IMR-90 (cell line): Measurements from ENCODE around the gene BCAS3. TPM values are rescaled to one million over a fixed set of nuclear protein-coding genes. Genes with fewer than 3 reads are reported as not detected.

Experiments used
- ATAC-seq: fragments of 200-7000 bp; cut with Tn5 transposase; 2 replicates; pipeline ENCODE4 v1.9.1; 2020; ENCODE audit warnings: low read depth, mild to moderate bottlenecking, moderate library complexity
- BruUV-seq: library from RNA; stranded (reverse); fragments of 400-500 nt; replicated peaks from 2 replicates; lab custom pipeline; 2021; lab: Mats Ljungman, UMichigan
- CTCF ChIA-PET: fragments of 300-600 bp; formaldehyde crosslinking; extraction: SDS; loops from one replicate; lab custom pipeline; 2021; ENCODE audit warnings: antibody characterized with exemption; lab: Yijun Ruan, JAX
- POLR2A ChIA-PET: fragments of 300-600 bp; sonication (Branson Sonifier 250); formaldehyde crosslinking; loops from one replicate; lab custom pipeline; 2022; ENCODE audit warnings: antibody characterized with exemption; ENCODE audit not compliant: unreplicated experiment; lab: Charles Lee
- DNase-seq: peaks from one replicate; pipeline ENCODE4 v3.0.0; 2013
- H2AFZ ChIP-seq: replicated peaks from 2 replicates; pipeline ENCODE3; 2013; ENCODE audit warnings: low read length, mild to moderate bottlenecking; ENCODE audit not compliant: poor library complexity
- H2AK5ac ChIP-seq: 2 replicates; pipeline ENCODE4 v1.6.1; 2013; ENCODE audit warnings: low read depth, low read length, inconsistent platforms
- H2AK9ac ChIP-seq: replicated peaks from 2 replicates; pipeline ENCODE3; 2013; ENCODE audit warnings: mild to moderate bottlenecking, low read depth, low read length, moderate library complexity; ENCODE audit not compliant: poor library complexity
- H2BK120ac ChIP-seq: 2 replicates; pipeline ENCODE4 v1.6.1; 2013; ENCODE audit warnings: low read depth, low read length, inconsistent platforms
- H2BK15ac ChIP-seq: 3 replicates; pipeline ENCODE4 v1.6.1; 2013; ENCODE audit warnings: low read depth, low read length, inconsistent platforms
- H2BK20ac ChIP-seq: 2 replicates; pipeline ENCODE4 v1.6.1; 2013; ENCODE audit warnings: low read depth, mild to moderate bottlenecking, inconsistent platforms, low read length, moderate library complexity
- H2BK5ac ChIP-seq: 2 replicates; pipeline ENCODE4 v1.6.1; 2013; ENCODE audit warnings: mild to moderate bottlenecking, low read depth, low read length, inconsistent platforms; ENCODE audit not compliant: poor library complexity, severe bottlenecking
- H3K14ac ChIP-seq: replicated peaks from 2 replicates; pipeline ENCODE4 v1.6.1; 2013; ENCODE audit warnings: low read depth, low read length, inconsistent platforms
- H3K18ac ChIP-seq: 2 replicates; pipeline ENCODE4 v1.6.1; 2013; ENCODE audit warnings: low read depth, low read length, control low read depth
- H3K23ac ChIP-seq: 2 replicates; pipeline ENCODE4 v1.6.1; 2013; ENCODE audit warnings: low read depth, low read length, inconsistent platforms
- H3K27ac ChIP-seq: 2 replicates; pipeline ENCODE4 v1.5.1; 2013; ENCODE audit warnings: mild to moderate bottlenecking, control low read depth, low read length; ENCODE audit not compliant: insufficient read depth
- H3K27me3 ChIP-seq: 2 replicates; pipeline ENCODE4 v1.6.1; 2013; ENCODE audit warnings: low read length; ENCODE audit not compliant: control insufficient read depth, insufficient read depth
- H3K36me3 ChIP-seq: 2 replicates; pipeline ENCODE4 v1.6.1; 2013; ENCODE audit warnings: low read length, mixed read lengths; ENCODE audit not compliant: control insufficient read depth, insufficient read depth
- H3K4ac ChIP-seq: 2 replicates; pipeline ENCODE4 v1.6.1; 2013; ENCODE audit warnings: low read depth, low read length, inconsistent platforms
- H3K4me1 ChIP-seq: 2 replicates; pipeline ENCODE4 v1.6.1; 2013; ENCODE audit warnings: low read length, mixed read lengths; ENCODE audit not compliant: control insufficient read depth, insufficient read depth
- H3K4me2 ChIP-seq: 2 replicates; pipeline ENCODE4 v1.6.1; 2013; ENCODE audit warnings: low read depth, mild to moderate bottlenecking, control low read depth, low read length, moderate library complexity
- H3K4me3 ChIP-seq: 2 replicates; pipeline ENCODE4 v1.5.1; 2013; ENCODE audit warnings: low read depth, mild to moderate bottlenecking, control low read depth, low read length, moderate library complexity; ENCODE audit not compliant: insufficient read depth
- H3K56ac ChIP-seq: 2 replicates; pipeline ENCODE4 v1.6.1; 2013; ENCODE audit warnings: low read length, inconsistent platforms; ENCODE audit not compliant: insufficient read depth; ENCODE audit errors: extremely low read depth
- H3K79me1 ChIP-seq, 2 experiments: 2 replicates each; pipeline ENCODE4 v1.6.1; 2013; ENCODE audit warnings: low read length in 2 of 2, inconsistent platforms in 1 of 2, low read depth in 1 of 2
- H3K9ac ChIP-seq: 2 replicates; pipeline ENCODE4 v1.6.1; 2013; ENCODE audit warnings: low read depth, low read length, control low read depth
- H3K9me1 ChIP-seq: 2 replicates; pipeline ENCODE4 v1.6.1; 2013; ENCODE audit warnings: low read length, inconsistent platforms; ENCODE audit not compliant: insufficient read depth
- H3K9me3 ChIP-seq: 2 replicates; pipeline ENCODE4 v1.6.1; 2013; ENCODE audit warnings: low read length; ENCODE audit not compliant: control insufficient read depth, insufficient read depth
- H4K20me1 ChIP-seq: 2 replicates; pipeline ENCODE4 v1.6.1; 2013; ENCODE audit warnings: low read length, inconsistent platforms; ENCODE audit not compliant: insufficient read depth
- H4K5ac ChIP-seq: 2 replicates; pipeline ENCODE4 v1.6.1; 2013; ENCODE audit warnings: mild to moderate bottlenecking, low read depth, low read length, control low read depth
- H4K8ac ChIP-seq, 2 experiments: 2 replicates each; pipeline ENCODE4 v1.6.1; 2013; ENCODE audit warnings: low read depth in 2 of 2, low read length in 2 of 2, control low read depth in 1 of 2, inconsistent platforms in 1 of 2
- H4K91ac ChIP-seq: 2 replicates; pipeline ENCODE4 v1.6.1; 2013; ENCODE audit warnings: low read depth, low read length, inconsistent platforms; ENCODE audit not compliant: insufficient read depth
- CEBPB ChIP-seq: IDR thresholded peaks from 2 replicates; pipeline ENCODE4 v1.6.1; 2012; ENCODE audit warnings: low read depth, low read length, improper control_type of control experiment
- WGBS, 2 experiments: methylation state at CpG; one replicate each; pipeline versions ENCODE4 v1.1.5 to v1.1.7; 2013; ENCODE audit warnings: missing lambda C conversion rate in 2 of 2; ENCODE audit not compliant: insufficient read length in 1 of 2; ENCODE audit errors: extremely low coverage in 2 of 2; 5-methylcytosine and 5-hydroxymethylcytosine counted together
- dilution Hi-C: fragments of 300-500 bp; cut with HindIII; formaldehyde crosslinking; loops from one replicate; pipeline ENCODE4 v1.14.3; 2018; ENCODE audit warnings: low sequenced_read_pairs; ENCODE audit not compliant: unreplicated experiment
- in situ Hi-C: fragments of 300-500 bp; cut with MboI; formaldehyde crosslinking; loops from 3 replicates; pipeline ENCODE4 v1.14.3; 2019; ENCODE audit warnings: low sequenced_read_pairs, inconsistent platforms, mixed read lengths
- intact Hi-C: fragments of 100-400 bp; cut with micrococcal nuclease; formaldehyde crosslinking; loops from 2 replicates; pipeline ENCODE4 v1.10.0; 2022
- polyA plus RNA-seq, 3 experiments: library from polyadenylated mRNA; depleted of rRNA; stranded (reverse); fragments of >200 nt; gene quantifications; 2 replicates each; pipeline ENCODE4 v1.2.3, GENCODE V29; 2012; ENCODE audit warnings: low replicate concordance in 1 of 3
- total RNA-seq: library from RNA; depleted of rRNA; stranded (reverse); fragments of >200 nt; gene quantifications from 2 replicates; pipeline ENCODE4 v1.2.3, GENCODE V29; 2012

Gene BCAS3
- total and polyA plus RNA-seq, 2 of the 4 experiments (the other 2 are of a cell fraction), result 6.3 to 27.1 TPM

GRCh38 chr17:60908324-60908723 lies 230.7 kb downstream of the BCAS3 start:
- no peak overlapping the region for H3K14ac ChIP-seq
- no peak overlapping the region for H2AFZ ChIP-seq
- H4K8ac ChIP-seq, result no peak overlapping the region; a peak in 1 of 4 replicates
- intact Hi-C loops (loop anchor here (10.0 kb wide), 1 partner anchor 486 kb away; the partner anchor contains the start of gene TBX2), dilution Hi-C loops (no loop called here), in situ Hi-C loops (no loop called here)
- H3K9me1 ChIP-seq, result peaks cover 3% of the 10 kb centered on the region
- WGBS, 2 experiments, result 100% methylated on average over 3 of the region's 4 CpGs; no CpG with 5 or more reads in 1 of the 2 experiments
- H2AK9ac ChIP-seq, result no peak overlapping the region
- H3K27me3 ChIP-seq, result no peaks in the 10 kb centered on the region
- no TSS peak for BruUV-seq
- H4K5ac ChIP-seq, result peak overlapping the region; percentile 38; the same call in 1 of the 2 replicates
- no peak overlapping the region; the same call in 1 of the 2 replicates for H2BK20ac ChIP-seq
- H3K9ac ChIP-seq, result no peak overlapping the region
- H3K4me1 ChIP-seq, result peaks cover 4% of the 10 kb centered on the region
- no peak overlapping the region for H3K4me3 ChIP-seq
- peaks cover 0 to 3% of the 10 kb centered on the region in 2 experiments; a peak in 1 of 4 replicates for H3K79me1 ChIP-seq
- H3K4me2 ChIP-seq, result no peak overlapping the region
- no peak for ATAC-seq
- no peak for TF ChIP-seq CEBPB
- peak overlapping the region; percentile 75; the same call in 1 of the 2 replicates for H2AK5ac ChIP-seq
- POLR2A ChIA-PET, result no interaction called here
- H3K4ac ChIP-seq, result peak overlapping the region; percentile 28; the same call in 1 of the 2 replicates
- H3K18ac ChIP-seq, result no peak overlapping the region
- 0 out of 3 replicates have a peak overlapping the region, but pooled peaks have one; percentile 11 for H2BK15ac ChIP-seq
- H3K56ac ChIP-seq, result no peak overlapping the region
- DNase-seq, result no peak
- H2BK120ac ChIP-seq, result no peak overlapping the region
- H3K27ac ChIP-seq, result no peak overlapping the region
- no peaks in the 10 kb centered on the region for H3K9me3 ChIP-seq
- 0 out of 2 replicates have a peak, but pooled peaks cover 2% of the 10 kb centered on the region for H3K36me3 ChIP-seq
- H3K23ac ChIP-seq, result no peak overlapping the region
- no peak overlapping the region for H2BK5ac ChIP-seq
- CTCF ChIA-PET, result no interaction called here
- H4K91ac ChIP-seq, result no peak overlapping the region
- H4K20me1 ChIP-seq, result no peaks in the 10 kb centered on the region
